HG02623 (cell line): ENCODE data around the gene GOLT1B.

Experiments used
- ATAC-seq: cut with Tn5 transposase; IDR thresholded peaks from one replicate; pipeline ENCODE4 v1.9.1; 2021; ENCODE audit warnings: moderate library complexity; ENCODE audit not compliant: unreplicated experiment

The GOLT1B gene

DNA sequence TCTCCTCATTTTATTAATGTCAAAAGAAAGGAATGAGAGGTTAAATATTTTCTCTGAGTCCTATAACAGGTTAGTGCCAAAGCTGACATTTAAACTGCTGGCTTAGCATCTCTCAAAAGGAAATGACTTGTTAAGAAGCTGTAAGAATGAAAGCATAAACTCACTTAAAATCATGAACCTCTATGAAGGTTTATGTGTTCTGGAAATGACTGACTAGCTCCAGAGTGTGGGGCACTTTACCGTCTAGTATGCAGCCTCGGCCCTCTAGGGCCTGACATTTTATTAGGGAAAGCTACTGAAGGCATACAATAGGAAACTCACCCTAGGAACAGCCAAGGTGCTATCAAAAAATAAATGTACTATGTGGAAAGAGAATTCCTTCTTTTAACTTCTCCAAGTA is 59.6 kb downstream of the GOLT1B start:
- ATAC-seq: no peak

GRCh38 chr12:21562859-21563258 is 61.3 kb downstream of the GOLT1B start:
- no peak for ATAC-seq

DNA sequence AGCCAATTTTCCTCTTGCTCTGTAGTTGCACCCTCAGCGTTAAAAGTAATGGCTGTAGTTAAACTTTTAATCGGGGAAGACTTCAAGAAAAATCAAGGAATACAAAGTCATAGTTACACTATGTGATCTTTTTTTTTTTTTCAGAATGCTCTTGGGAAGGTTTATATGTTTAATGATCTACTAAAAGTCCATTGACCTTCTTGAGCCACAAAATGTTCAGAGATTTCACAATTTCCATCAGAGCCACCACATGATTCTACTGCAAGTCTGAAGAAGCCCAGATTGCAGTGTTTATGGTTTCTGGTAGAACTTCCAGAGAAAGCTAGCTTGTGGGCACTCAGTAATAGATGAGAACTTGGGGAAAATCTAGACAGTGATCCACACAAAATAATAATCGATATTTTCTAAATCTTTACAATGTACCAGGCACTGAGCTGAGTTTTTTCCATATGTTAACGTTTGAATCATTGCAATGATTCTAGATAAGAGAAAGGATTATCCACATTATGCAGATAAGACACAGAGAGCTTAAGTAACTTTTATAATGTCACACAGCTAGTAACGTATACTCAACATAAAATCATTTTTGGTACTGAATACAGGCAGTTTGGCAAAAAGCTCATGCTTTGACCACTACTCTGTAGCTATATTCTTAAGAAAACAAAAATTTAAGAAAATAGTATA is 64.8 kb downstream of the GOLT1B start:
- no peak for ATAC-seq

DNA sequence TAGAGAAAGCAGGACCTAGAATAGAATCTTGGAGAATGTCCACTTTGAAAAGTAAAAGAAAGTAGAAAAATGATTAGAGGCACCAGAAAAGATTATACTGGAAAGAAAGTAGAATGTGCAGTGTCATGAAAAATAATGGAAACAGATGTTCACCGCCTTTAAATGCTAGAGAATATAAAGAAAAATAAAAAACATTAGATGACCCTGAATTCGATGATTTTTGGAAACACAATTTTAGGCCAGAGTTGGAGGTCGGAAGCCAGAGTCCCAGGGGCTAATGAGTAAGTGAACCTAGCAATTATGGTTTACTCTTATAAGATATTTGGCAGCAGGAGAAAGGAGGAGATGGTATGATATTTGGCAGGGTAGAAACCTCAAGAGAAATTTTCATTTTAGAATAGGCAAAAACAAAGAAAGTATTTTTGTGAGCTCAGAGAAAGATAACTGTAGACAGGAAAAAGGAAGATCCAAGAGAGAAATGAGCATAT is 65.4 kb downstream of the GOLT1B start:
- no peak for ATAC-seq
